HepG2 (cell line): ENCODE measurements around the gene FOXR1. TPM values are rescaled to one million over a fixed set of nuclear protein-coding genes. Genes with fewer than 3 reads are reported as not detected.

Experiments
- ARNTL ChIP-seq: sonication (generic); formaldehyde crosslinking; IDR thresholded peaks from 2 replicates; pipeline ENCODE4 v1.4.0; 2020; ENCODE audit warnings: mild to moderate bottlenecking, missing genetic modification reagents
- ELF3 ChIP-seq: IDR thresholded peaks from 2 replicates; pipeline ENCODE4 v1.6.1; 2016; ENCODE audit warnings: missing genetic modification reagents, missing compliant biosample characterization
- GATAD1 ChIP-seq: IDR thresholded peaks from 2 replicates; pipeline ENCODE4 v1.6.1; 2016; ENCODE audit warnings: missing genetic modification reagents, missing compliant biosample characterization
- KLF15 ChIP-seq: sonication (generic); formaldehyde crosslinking; IDR thresholded peaks from 2 replicates; pipeline ENCODE4 v1.8.1; 2023; ENCODE audit warnings: borderline replicate concordance, mild to moderate bottlenecking, inconsistent platforms, missing genetic modification reagents, mixed read lengths
- KLF6 ChIP-seq: IDR thresholded peaks from 2 replicates; pipeline ENCODE4 v1.8.0; 2016; ENCODE audit warnings: missing biosample characterization, missing genetic modification reagents
- NFKB2 ChIP-seq: sonication (generic); formaldehyde crosslinking; IDR thresholded peaks from 2 replicates; pipeline ENCODE4 v1.4.0; 2020; ENCODE audit warnings: missing genetic modification reagents, borderline replicate concordance
- NR1H2 ChIP-seq: sonication (generic); formaldehyde crosslinking; IDR thresholded peaks from 2 replicates; pipeline ENCODE4 v1.8.1; 2022; ENCODE audit warnings: low read depth, missing genetic modification reagents, borderline replicate concordance
- PHB2 ChIP-seq: fragments of 450-650 bp; IDR thresholded peaks from 2 replicates; pipeline ENCODE4 v1.6.1; 2018; ENCODE audit not compliant: partially characterized antibody
- RARG ChIP-seq: sonication (generic); formaldehyde crosslinking; IDR thresholded peaks from 2 replicates; pipeline ENCODE4 v1.4.0; 2020; ENCODE audit warnings: low read depth, mild to moderate bottlenecking, missing genetic modification reagents
- SCMH1 ChIP-seq: sonication (generic); formaldehyde crosslinking; IDR thresholded peaks from 2 replicates; pipeline ENCODE4 v1.9.0; 2021; ENCODE audit warnings: missing genetic modification reagents, mild to moderate bottlenecking, borderline replicate concordance
- SMAD9 ChIP-seq: sonication (generic); formaldehyde crosslinking; IDR thresholded peaks from 2 replicates; pipeline ENCODE4 v1.5.1; 2020; ENCODE audit warnings: mild to moderate bottlenecking, missing genetic modification reagents
- TERF1 ChIP-seq: sonication (generic); formaldehyde crosslinking; IDR thresholded peaks from 2 replicates; pipeline ENCODE4 v1.8.0; 2022; ENCODE audit warnings: mild to moderate bottlenecking, missing genetic modification reagents, moderate library complexity
- ZBTB38 ChIP-seq: sonication (generic); formaldehyde crosslinking; IDR thresholded peaks from 2 replicates; pipeline ENCODE4 v1.5.1; 2020; ENCODE audit warnings: mild to moderate bottlenecking, missing genetic modification reagents
- ZFY ChIP-seq: sonication (generic); formaldehyde crosslinking; IDR thresholded peaks from 2 replicates; pipeline ENCODE4 v1.4.0; 2020; ENCODE audit warnings: missing genetic modification reagents
- ZHX1 ChIP-seq: sonication (generic); formaldehyde crosslinking; IDR thresholded peaks from 2 replicates; pipeline ENCODE4 v1.8.1; 2022; ENCODE audit warnings: low read depth, mild to moderate bottlenecking, missing genetic modification reagents
- ZNF326 ChIP-seq: sonication (generic); formaldehyde crosslinking; IDR thresholded peaks from 2 replicates; pipeline ENCODE4 v1.4.0; 2020; ENCODE audit warnings: missing genetic modification reagents, borderline replicate concordance
- ZNF383 ChIP-seq: sonication (generic); formaldehyde crosslinking; IDR thresholded peaks from 2 replicates; pipeline ENCODE4 v1.4.0; 2020; ENCODE audit warnings: missing genetic modification reagents, mild to moderate bottlenecking, borderline replicate concordance
- ZNF451 ChIP-seq: sonication (generic); formaldehyde crosslinking; IDR thresholded peaks from 2 replicates; pipeline ENCODE4 v1.5.0; 2020; ENCODE audit warnings: mild to moderate bottlenecking, missing genetic modification reagents
- ZNF646 ChIP-seq: sonication (generic); formaldehyde crosslinking; IDR thresholded peaks from 2 replicates; pipeline ENCODE4 v1.9.0; 2021; ENCODE audit warnings: mild to moderate bottlenecking, missing genetic modification reagents
- ZNF776 ChIP-seq: sonication (generic); formaldehyde crosslinking; IDR thresholded peaks from 2 replicates; pipeline ENCODE4 v1.4.0; 2020; ENCODE audit warnings: mild to moderate bottlenecking, missing genetic modification reagents
- polyA plus RNA-seq, 8 experiments: library from polyadenylated mRNA; depleted of rRNA in 3 of 8; stranded (reverse) in 7 of 8; unstranded in 1 of 8; fragments of >200 nt; fragmentation: Illumina TruSeq in 4 of 8; extraction: Trizol in 4 of 8; gene quantifications; 2 replicates each; pipeline versions ENCODE4 v1.2.1 to v1.2.3, GENCODE V29; 2011 to 2016; ENCODE audit warnings: low read depth in 4 of 8, missing spikeins in 1 of 8, mixed read lengths in 1 of 8; ENCODE audit not compliant: insufficient read depth in 1 of 8
- total RNA-seq, 5 experiments: library from RNA; depleted of rRNA; stranded (reverse); fragments of >200 nt; fragmentation: Illumina TruSeq; extraction: Trizol; gene quantifications; 2 replicates each; pipeline ENCODE4 v1.2.3, GENCODE V29; 2016; ENCODE audit warnings: low read depth in 1 of 5

Gene FOXR1
- total and polyA plus RNA-seq, 2 of the 13 experiments (the other 11 are each of a cell fraction or from before 2014, with no cell fraction given), result not detected

DNA sequence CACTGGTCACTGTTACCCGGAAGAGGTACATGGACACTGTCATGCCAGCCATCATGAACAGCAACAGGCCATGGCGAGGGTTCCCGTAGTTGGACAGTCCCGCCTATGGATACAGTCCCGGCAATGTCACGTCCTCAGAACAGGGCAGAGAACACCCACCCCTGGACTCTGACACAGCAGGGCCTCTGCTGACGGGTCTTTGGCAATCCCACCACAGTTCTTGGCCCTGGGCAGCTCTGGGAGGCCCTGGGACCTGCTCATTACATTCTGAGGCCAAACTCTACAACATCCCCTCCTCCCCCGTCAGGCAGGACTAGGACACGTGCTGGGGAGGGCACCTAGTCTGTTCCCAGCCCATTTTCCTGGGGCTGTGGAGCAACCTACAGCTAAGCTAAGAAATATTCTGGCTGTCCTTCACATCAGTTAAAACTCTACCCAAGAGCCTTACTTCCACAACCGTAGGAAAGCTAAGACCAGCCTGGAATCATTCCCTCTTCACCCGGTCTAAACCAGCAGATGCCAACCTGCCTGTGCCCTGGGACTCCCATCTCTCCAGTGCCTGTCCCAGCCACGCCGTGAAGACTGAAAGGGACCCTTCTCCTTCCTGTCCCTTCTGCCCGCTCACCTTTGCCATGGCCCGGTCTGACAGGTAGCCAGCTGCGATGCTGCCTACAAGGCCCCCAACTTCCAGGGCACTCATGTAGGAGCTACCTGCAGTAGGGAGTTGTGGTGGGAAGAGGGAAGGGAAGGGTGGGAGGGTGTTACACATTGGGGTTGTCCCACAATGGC lies 54.6 kb downstream of the FOXR1 start (continued):
- TF ChIP-seq ZNF646, result no peak
- no peak for TF ChIP-seq PHB2
- TF ChIP-seq ZFY, result no peak; the same call in 1 of the 2 replicates
- TF ChIP-seq KLF15, result no peak
- TF ChIP-seq GATAD1 (CRISPR knock-in tag), result no peak
- TF ChIP-seq ELF3 (CRISPR knock-in tag), result no peak
- TF ChIP-seq KLF6 (CRISPR knock-in tag), result no peak
- TF ChIP-seq ZNF451, result no peak
- TF ChIP-seq ZNF326, result no peak
- 0 out of 2 replicates have a peak, but pooled peaks have one; percentile 24 for TF ChIP-seq ZHX1 (CRISPR knock-in tag)
- no peak for TF ChIP-seq SCMH1 (CRISPR knock-in tag)
- peak; percentile 65; the same call in 1 of the 2 replicates for TF ChIP-seq ARNTL (CRISPR knock-in tag)
- 0 out of 2 replicates have a peak, but pooled peaks have one; percentile 23 for TF ChIP-seq ZNF776 (CRISPR knock-in tag)
- TF ChIP-seq SMAD9 (CRISPR knock-in tag), result no peak
- peak; percentile 33; the same call in 1 of the 2 replicates for TF ChIP-seq NFKB2 (CRISPR knock-in tag)
- TF ChIP-seq ZNF383, result no peak
- TF ChIP-seq NR1H2 (CRISPR knock-in tag), result 0 out of 2 replicates have a peak, but pooled peaks have one; percentile 52
- no peak for TF ChIP-seq TERF1 (CRISPR knock-in tag)
- peak; percentile 82 for TF ChIP-seq ZBTB38 (CRISPR knock-in tag)
- TF ChIP-seq RARG (CRISPR knock-in tag), result no peak
